ENCODE results near the gene SLC12A4. TPM values are rescaled to one million over a fixed set of nuclear protein-coding genes. Genes with fewer than 3 reads are reported as not detected.

The SLC12A4 gene
- total and polyA plus RNA-seq, 2 of the 13 experiments (the other 11 are each of a cell fraction or from before 2014, with no cell fraction given): 65.1 to 84.3 TPM

DNA sequence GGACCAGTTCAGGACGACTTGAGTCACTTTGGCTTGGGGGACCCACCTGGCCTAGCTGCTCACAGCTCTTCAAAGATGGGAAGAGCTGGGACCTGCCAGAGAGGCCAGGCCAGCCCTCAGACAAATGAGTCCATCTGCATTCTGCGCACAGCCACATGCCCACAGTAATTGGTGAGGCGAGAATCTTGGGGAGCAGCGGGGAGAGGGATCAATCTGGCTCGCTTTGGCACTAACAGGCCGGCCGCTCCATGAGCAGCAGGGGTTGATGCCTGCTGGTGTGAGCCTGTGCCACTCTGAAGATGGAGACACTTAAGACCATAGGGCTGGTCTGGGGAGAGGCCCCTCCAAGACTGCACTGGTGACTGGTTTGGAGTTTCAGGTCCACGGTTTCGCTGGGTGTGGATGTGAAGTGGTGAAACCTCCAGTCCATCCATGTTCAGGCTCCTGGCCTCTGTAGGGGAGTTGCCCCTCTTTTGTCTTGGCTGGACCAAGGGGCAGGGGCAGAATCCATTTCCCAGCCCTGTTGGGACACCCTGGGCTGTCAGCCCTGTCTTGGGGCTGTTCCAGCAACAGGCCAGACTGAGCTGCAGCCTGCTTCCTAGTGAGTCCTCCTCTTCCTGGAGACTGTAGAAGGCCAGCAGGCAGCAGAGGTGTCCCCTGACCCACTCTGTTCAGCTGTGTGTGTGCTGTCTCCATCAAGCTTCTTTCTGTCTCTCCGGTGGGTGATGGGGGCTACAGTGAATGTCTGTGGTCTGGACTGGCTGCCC lies 44.1 kb downstream of the SLC12A4 start:
- CTCF ChIA-PET (ENCODE audit: low intra/inter-chr PET ratio, low total read pairs): no interaction called here
- H3K27ac ChIP-seq (ENCODE audit: extremely low read length, insufficient read depth, low read length): no peak overlapping the region
- no peaks in the 10 kb centered on the region; the same call in 1 of the 2 replicates for H4K20me1 ChIP-seq (ENCODE audit: insufficient read depth, low read length)
- no peak for DNase-seq (ENCODE audit: low spot score)
- no peak overlapping the region for H3K4me2 ChIP-seq (ENCODE audit: low read depth, low read length)
- H3K79me2 ChIP-seq (ENCODE audit: insufficient read depth, low read length): no peaks in the 10 kb centered on the region
- H3K36me3 ChIP-seq (replicated peaks in 1 of 2; ENCODE audit: control insufficient read depth in 1 of 2, insufficient read depth in 2 of 2, low read length in 2 of 2): peaks cover 28% of the 10 kb centered on the region in 2 experiments
- intact Hi-C loops (cut with micrococcal nuclease; ENCODE audit: unreplicated experiment) (no loop called here), in situ Hi-C loops (cut with HindIII; ENCODE audit: extremely low pct_ligation_motif_present, low pct_unique_long_range_greater_than_20kb) (no loop called here)
- no peaks in the 10 kb centered on the region for H3K4me1 ChIP-seq (ENCODE audit: insufficient read depth, low read length)
- WGBS (ENCODE audit: low lambda C conversion rate): 85% methylated on average over 10 of the region's 10 CpGs
- no peak for ATAC-seq
- H3K9ac ChIP-seq (ENCODE audit: insufficient read depth, low read depth, low read length): no peak overlapping the region
- no peaks in the 10 kb centered on the region for H3K9me3 ChIP-seq (ENCODE audit: low read length)
- no peak overlapping the region for H2AFZ ChIP-seq (ENCODE audit: low read length)
- no peak for FAIRE-seq
- POLR2A ChIA-PET: no interaction called here
- no peak overlapping the region for H3K4me3 ChIP-seq (replicated peaks in 1 of 3; ENCODE audit: insufficient read depth in 1 of 3, low read depth in 2 of 3, low read length in 3 of 3)
- no TSS peak for BruUV-seq (replicated peaks)
- no peaks in the 10 kb centered on the region for H3K27me3 ChIP-seq (ENCODE audit: control insufficient read depth in 1 of 2, insufficient read depth in 2 of 2, low read length in 2 of 2)
- TF ChIP-seq ZNF275 (CRISPR knock-in tag; IDR thresholded peaks at IDR 0.05; ENCODE audit: borderline replicate concordance): no peak
- no peak for TF ChIP-seq SMAD1 (CRISPR knock-in tag; IDR thresholded peaks at IDR 0.05; ENCODE audit: borderline replicate concordance, low read depth)
- no peak for TF ChIP-seq ETV5 (CRISPR knock-in tag; IDR thresholded peaks at IDR 0.05; ENCODE audit: borderline replicate concordance)
- no peak for TF ChIP-seq ZNF777 (CRISPR knock-in tag; IDR thresholded peaks at IDR 0.05)
- no peak for TF ChIP-seq ZFP37 (CRISPR knock-in tag; IDR thresholded peaks at IDR 0.05; ENCODE audit: borderline replicate concordance)
- TF ChIP-seq RAD21 (CRISPR knock-in tag; IDR thresholded peaks at IDR 0.05): no peak
- TF ChIP-seq ZNF225 (CRISPR knock-in tag; IDR thresholded peaks at IDR 0.05): no peak
- TF ChIP-seq, protein P1, sequence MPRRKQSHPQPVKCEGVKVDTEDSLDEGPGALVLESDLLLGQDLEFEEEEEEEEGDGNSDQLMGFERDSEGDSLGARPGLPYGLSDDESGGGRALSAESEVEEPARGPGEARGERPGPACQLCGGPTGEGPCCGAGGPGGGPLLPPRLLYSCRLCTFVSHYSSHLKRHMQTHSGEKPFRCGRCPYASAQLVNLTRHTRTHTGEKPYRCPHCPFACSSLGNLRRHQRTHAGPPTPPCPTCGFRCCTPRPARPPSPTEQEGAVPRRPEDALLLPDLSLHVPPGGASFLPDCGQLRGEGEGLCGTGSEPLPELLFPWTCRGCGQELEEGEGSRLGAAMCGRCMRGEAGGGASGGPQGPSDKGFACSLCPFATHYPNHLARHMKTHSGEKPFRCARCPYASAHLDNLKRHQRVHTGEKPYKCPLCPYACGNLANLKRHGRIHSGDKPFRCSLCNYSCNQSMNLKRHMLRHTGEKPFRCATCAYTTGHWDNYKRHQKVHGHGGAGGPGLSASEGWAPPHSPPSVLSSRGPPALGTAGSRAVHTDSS (CRISPR knock-in tag; conservative IDR thresholded peaks at IDR 0.05): no peak
- TF ChIP-seq, protein P2, sequence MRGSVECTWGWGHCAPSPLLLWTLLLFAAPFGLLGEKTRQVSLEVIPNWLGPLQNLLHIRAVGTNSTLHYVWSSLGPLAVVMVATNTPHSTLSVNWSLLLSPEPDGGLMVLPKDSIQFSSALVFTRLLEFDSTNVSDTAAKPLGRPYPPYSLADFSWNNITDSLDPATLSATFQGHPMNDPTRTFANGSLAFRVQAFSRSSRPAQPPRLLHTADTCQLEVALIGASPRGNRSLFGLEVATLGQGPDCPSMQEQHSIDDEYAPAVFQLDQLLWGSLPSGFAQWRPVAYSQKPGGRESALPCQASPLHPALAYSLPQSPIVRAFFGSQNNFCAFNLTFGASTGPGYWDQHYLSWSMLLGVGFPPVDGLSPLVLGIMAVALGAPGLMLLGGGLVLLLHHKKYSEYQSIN (CRISPR knock-in tag; IDR thresholded peaks at IDR 0.05; ENCODE audit: borderline replicate concordance): no peak
- TF ChIP-seq PHF20 (CRISPR knock-in tag; IDR thresholded peaks at IDR 0.05): no peak
- no peak for TF ChIP-seq EZH2 (conservative IDR thresholded peaks at IDR 0.05; ENCODE audit: low read depth, low read length)
